MV-4-11 (cell line): ENCODE data around the gene CYP39A1.
"Not testable (repeated sequence)": the region's sequence is repeated elsewhere in the genome, so short reads cannot be mapped to it uniquely, and the experiment has no call there.

ENCODE experiments used
- DNase-seq: peaks from one replicate; lab custom pipeline; 2025; lab: John Stamatoyannopoulos, UW

Gene CYP39A1

DNA sequence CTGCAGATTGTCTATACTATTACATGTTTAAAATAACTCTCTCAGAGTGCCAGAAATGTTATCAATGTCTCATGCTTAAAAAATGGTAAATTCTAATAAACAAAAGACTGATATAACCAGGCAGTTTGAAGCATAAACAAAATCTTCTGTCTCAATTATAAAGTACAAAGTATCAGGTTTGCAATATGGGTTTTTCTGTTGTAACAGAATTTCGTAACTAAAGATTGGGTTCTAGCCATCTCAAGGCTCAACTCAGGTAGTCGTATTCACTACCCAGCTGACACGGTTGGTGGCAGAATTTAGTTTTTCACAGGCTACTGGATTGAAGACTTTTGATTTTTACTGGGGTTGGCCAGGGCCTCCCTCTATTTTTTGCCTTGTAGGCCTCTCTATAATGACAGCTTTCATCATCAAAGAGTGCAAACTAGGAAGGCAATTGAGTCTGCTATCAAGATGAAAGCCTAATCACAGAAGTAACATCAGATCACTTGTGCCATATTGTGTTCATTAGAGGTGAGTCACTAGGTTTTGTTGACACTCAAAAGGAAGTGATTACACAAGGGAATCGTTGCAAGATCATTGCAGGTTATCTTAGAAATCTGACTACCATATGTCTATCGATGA, 3.6 kb downstream of the CYP39A1 start:
- no peak for DNase-seq

DNA sequence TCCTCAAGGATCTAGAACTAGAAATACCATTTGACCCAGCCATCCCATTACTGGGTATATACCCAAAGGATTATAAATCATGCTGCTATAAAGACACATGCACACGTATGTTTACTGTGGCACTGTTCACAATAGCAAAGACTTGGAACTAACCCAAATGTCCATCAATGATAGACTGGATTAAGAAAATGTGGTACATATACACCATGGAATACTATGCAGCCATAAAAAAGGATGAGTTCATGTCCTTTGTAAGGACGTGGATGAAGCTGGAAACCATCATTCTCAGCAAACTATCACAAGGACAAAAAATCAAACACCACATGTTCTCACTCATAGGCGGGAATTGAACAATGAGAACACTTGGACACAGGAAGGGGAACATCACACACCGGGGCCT, 4.5 kb downstream of the CYP39A1 start:
- not testable (repeated sequence) for DNase-seq

DNA sequence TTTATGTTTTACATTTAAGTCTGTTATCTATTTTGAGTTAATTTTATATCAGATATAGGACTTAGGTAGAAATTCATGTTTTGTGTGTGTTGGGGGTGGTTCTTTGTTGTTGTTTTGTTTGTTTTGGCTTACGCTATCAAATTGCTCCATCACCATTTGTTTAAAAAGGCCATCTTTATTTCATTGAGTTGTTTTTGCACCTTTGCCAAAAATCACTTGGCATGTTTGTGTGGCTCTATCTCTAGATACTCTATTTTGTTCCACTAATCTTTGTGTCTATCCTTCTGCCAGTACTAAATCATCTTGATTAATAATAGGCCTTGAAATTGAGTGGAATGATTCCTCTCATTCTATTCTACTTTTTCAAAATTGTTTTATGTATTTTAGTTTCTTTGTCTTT, 7.4 kb downstream of the CYP39A1 start:
- no peak for DNase-seq

DNA sequence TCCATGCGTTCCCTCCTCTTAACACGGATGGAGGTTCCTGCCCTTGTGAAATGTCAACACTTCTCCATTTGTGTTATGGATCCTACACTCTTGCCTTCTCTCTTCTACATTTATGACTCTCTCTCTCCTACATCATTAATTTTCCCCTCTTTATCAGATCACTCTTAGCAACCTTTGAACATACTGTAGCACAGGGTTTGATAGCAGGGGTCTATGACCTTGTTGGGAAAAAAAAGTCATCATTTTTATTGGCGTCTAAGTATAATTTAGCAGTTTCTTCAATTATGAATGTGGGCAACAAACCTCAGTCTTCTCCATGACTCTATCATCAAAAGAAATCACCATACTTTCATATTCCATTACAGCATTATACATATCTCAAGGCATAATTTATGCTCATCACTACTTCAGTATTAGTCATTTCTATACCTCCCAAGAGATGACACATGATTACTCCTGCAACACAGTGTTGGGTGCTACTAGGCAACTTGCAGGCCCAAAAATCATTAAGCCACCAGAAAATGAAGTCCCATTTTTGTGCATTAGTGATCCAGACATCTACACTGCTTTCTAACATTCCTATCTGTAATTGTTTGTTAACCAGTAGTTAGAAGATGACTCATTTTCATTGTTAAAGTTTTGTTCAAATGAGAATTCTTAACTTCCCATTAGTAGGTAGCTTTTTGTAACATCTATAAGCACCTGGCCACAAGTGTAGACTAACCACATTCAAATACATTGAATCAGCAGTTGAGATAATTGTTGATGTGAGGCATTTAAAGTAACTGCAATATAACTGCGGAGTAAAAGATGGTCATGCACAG, 9.5 kb downstream of the CYP39A1 start:
- DNase-seq = no peak

DNA sequence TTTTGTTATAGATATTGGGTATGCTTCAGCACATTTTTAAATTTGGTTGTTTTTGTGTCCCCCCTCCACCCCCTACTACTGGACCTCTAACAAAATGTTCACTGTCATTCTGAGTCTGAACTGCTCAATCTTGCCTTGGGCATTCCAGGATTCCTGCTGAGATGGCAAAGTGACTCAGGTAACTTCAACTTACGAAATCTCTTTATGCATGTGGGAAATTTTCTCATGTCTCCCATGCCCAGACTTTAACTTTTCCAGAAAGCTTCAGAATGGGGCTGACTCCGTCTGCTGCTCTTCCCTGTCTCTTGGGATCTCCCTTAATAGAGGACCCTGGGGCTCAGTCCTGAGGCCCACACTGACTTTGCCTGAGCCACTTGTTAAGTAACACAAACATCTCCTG, 14.0 kb downstream of the CYP39A1 start:
- DNase-seq = no peak

DNA sequence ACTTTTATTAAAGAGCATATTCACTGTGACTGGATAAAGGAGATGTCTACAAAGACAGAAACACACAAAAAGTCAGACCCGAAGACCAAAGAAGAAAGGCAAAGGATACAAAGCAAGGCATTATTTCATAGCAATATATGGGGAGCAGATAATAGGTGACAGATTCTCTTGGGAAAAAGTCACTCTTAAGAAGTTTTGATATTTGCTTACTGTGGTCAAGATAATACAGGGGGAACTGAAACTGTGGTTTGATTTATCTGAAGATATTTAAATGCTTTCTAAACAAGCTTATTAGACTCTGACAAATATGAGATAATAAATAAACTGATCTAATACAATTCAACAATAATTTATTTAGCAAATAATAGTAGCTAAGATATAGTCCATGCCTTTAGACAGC, 14.7 kb downstream of the CYP39A1 start:
- no peak for DNase-seq

DNA sequence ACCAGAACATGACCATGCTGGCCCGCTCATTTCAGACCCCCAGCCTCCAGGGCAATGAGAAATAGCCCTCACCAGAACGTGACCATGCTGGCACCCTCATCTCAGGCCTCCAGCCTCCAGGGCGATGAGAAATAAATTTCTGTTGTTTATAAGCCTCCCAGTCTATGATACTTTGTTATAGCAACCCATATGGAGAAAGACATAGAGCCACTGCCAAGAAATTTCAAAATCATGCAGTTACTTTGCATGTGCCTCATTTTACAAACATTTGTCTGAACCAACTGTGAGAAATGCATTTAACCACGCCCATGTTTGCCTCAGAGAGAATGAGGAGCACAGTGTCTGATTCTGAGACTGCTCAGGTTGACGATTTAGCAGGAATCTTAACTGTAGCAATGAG, 15.5 kb downstream of the CYP39A1 start:
- no peak for DNase-seq

DNA sequence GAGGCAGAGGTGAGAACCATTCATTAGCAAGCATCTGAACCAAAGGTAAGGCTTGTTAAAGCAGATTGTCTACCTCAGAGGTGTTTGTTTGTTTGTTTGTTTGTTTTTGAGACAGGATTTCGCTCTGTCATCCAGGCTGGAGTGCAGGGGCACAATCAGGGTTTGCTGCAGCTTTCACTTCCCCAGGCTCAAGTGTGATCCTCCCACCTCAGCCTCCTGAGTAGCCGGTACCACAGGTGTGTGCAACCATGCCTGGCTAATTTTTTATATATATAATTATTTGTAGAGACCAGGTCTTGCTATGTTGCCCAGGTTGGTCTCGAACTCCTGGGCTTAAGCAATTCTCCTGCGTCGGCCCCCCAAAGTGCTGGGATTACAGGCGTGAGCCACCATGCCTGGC, 17.2 kb downstream of the CYP39A1 start:
- no peak for DNase-seq

DNA sequence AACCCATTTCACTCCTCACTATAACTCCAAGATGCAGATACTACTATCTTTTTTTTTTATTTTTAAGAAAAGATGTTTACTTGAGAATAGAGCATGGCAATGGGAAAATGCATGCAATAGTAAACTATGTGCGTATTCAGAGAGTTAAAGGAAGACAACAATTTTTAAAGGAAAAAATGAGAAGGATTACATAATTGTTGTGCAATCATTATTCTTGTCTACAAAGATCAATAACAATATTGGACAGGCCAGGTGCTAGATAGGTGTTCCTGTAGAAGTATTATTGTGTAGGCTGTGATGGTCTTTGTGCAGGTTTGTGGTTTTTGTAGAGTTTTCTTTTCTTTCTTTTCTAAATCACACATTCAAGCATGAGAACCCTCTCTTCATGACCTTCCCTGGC, 20.6 kb downstream of the CYP39A1 start:
- DNase-seq = no peak

DNA sequence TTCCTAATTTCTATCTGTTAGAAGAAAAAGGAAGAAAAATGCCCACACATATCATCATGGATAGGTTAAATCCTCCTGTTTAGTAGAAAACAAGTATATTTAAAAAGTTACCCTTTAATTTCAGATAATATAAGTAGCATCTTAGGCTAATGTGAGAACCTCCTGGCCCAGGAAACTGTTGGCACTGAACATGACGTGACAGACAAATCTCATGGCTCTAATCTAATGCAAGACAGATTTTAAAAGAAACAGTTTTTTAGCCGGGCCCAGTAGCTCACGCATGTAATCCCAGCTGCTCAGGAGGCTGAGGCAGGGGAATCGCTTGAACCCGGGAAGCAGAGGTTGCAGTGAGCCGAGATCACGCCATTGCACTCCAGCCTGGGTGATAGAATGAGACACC, 22.9 kb downstream of the CYP39A1 start:
- no peak for DNase-seq

DNA sequence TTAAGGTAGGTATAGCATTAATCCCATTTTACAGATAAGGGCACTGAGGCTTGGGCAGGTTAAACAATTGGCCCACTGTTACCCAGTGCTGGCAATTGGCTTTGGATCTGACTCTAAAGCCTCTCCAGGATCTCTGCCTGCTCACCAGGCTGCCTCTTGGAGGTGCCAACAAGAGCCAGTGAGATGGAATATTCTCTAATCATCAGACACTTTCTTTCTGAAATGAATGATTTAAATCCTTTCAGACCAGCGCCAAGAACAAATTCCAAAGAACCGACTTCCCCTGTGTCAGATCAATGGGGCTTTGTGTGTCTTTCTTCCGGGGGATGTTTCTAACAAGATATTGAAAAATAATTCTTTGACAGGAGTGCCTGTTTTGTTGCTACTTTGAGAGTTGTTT, 23.6 kb downstream of the CYP39A1 start:
- no peak for DNase-seq

DNA sequence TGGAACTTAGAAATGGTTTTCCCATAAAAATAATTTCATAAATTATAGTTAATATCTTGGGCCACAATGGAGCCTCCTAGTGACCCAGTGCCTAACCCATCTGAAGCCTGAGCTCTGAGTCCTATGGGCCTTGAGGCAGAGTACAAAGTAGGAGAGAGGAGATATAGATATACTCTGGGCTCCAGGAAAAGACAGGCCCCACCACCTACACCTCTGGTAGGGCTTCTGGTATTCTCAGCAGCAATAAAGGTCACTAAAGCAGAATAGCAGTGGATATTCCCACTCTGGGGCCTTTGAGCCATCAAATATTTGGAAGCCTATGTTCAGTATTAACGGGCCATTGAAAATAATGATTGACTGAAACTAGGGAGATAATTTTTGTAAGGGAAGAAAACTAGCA, 24.1 kb downstream of the CYP39A1 start:
- DNase-seq = no peak

DNA sequence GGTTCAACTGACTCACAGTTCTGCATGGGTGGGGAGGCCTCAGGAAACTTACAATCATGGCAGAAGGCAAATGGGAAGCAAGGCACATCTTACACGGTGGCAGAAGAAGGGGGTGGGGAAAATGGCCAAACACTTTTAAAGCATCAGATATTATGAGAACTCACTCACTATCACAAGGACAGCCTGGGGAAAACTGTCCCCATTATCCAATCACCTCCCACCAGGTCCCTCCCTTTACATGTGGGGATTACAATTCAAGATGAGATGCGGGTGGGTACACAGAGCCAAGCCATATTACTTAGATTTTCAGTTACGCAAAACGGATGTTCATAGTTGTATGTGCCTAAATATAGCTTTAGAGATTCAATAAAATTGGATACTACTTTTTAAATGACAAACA, 25.6 kb downstream of the CYP39A1 start:
- DNase-seq = no peak

DNA sequence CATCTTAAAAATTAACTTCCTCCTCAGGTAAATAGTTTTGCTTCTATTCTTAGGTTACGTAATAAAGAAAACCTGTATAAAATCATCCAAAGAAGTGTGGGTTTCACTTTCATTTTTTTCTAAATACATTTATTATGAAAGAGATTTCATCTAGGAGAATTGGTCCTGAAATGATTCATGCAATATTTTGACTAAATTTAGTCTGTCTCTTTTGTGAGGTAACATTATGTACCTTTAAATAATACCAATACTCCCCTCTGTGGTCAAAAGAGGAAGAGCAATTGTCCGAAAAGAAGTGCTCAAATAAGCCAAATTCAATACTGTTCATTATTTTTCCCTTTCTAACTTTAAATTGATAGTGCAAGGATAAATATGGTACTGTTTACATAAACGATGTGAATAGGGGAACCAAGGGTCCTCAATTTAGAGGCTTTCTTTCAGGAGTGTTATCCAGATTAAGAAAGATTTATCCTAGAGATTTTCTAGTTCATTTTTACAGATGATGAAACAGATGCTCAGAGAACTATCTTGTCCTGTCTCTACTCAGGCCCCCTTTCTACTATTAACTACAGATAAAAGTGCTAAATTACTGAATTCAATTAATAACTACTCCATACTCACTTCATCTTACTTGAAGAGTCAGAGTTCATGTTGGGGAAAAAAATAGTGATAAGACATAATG, 26.2 kb downstream of the CYP39A1 start:
- peak; percentile 28 for DNase-seq

DNA sequence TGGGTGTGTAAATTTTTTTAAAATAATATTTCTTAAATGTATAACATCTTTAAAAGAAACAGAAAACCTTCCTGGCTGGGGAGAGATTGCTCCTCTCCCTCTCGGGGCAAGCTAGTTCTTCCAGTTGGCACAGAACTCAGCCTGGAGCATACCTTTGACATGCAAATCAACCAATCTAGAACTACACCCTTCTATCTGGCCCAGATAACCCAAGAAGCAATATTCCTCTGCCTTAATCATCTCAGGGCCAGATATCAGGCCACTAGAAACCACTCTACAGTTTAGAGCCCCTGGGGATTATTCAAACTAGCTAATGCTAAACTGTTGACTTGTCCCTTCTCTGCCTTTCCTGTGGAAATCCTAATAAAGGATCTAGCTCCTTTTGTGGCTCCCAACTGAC, 33.9 kb downstream of the CYP39A1 start:
- no peak for DNase-seq

DNA sequence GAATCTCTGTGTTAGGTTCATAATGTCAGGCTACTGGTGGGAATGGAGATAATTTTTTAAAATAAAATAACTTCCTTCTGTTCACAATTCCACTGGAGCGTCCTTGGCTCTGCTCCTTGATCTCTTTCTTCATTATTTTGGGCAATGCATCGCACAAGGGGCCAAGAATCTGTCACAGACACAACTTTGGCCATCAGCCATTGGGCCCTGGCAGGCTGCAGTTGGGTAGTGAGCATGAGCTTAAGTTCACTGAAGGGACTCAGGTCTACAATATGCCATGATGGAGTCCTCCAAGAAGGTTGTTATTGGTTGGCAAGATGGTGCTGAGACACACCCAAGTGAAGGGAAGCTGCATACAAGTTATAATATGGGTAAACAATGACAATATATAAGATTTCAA, 40.0 kb downstream of the CYP39A1 start:
- DNase-seq = no peak

DNA sequence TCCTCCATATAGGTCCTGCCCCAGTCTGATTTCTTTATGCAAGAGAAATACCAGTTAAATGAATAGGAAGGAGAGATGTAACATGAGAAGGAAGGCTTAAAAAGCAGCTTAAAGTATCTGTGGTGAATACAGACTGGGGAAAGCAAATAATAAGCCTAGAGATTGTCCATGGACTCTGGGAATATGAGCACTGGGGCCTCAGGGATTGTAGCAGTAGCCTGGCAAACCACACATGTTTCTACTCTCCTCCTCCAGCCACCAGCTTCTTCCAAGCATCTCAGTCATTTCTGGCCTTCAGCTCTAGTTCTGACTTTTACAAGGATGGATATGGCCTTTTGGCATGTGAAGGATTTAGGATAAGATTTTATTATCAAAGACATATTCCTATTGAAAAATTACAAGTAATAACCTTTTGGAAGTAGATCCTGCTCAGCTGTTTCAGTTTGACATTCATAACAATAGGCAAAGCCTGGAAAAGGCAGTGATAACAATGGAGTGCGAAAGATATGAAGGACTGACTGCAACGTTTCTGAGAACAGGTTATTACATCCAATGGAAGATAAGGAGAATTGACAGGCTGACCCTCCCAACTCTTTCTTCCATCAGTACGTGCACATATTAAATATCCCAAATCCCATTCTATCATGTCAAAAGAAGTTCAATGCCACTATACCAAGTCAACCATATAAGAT, 41.6 kb downstream of the CYP39A1 start:
- no peak for DNase-seq

DNA sequence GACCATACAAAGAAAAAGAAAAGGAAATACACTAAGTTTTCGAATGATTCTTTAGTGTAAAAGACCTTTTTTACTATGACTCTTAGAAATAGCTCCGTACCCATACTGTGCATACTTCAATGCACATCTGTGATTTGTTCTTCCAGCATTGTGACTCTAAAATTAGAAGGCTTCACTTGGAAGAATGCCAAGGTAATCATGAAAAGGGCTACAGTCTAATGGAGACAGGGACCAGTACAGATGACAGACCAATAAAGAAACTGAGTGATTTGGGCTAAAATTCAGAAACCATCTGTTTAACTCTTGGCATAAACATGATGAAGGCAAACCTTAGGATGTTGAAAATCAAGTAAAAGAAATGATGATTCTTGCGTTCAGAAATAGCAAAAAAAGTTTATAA, 46.3 kb downstream of the CYP39A1 start:
- no peak for DNase-seq

DNA sequence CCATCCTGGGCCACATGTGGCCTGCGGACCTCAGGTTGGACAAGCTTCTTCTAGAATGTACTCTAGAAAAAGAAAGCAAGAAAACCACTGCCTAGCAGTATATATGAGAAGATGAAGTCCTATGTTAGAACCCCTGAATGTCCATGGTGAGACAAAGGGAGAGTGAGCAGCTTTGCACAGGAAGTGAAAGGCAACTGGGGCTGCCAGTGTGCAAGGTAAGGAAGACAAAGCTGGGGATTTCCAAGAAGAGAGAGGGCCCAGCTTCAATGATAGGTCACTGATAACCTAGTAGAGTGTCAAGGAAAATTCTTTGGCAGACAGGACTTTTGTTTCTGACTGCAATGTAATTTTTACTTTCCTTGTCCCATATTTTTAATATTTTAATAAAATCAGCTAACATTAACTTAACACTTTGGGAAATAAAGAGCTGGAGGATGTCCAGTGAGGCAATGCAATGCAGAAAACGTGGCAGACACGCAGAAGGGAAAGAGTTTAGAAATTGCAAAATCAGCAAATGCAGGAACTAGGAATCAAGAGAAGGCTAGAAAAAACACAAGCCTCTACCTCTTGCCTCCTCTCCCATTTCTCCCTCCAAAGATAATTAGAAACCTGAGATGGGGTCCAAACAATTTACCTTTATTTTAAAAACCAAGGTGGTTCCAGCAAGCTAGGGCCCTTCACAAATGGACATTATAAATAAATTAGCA, 47.4 kb downstream of the CYP39A1 start:
- DNase-seq = no peak

DNA sequence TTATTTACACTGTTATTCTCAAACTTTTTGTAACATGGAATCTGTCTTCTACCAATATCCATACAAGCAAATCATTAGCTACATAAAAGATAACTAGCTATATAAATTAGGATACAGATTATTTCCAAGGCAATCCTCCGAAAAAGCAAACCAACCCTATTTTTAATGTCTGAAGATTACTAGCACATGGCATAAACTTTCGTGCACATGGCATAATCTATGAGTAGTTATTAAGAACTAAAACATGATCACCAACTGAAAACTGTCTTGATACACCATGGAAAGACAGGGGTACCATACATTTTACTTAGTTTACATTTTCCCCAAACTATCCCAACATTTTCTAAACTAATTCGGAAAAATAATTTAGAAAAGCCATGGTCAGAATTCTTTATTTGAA, 54.4 kb downstream of the CYP39A1 start:
- DNase-seq = no peak

DNA sequence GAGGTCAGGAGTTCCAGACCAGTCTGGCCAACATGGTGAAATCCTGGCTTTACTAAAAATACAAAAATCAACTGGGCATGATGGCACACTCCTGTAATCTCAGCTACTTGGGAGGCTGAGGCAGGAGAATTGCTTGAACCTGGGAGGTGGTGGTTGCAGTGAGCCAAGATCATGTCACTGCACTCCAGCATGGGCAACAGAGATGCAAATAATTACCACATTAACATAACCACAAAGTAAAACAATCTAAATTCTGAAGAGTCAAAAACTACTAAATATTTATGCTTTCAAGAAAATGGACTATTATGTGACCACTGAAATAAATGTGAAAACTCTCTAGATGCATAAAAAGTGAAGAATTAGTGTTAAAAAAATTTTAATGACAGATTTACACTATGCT, 59.9 kb downstream of the CYP39A1 start:
- no peak for DNase-seq

DNA sequence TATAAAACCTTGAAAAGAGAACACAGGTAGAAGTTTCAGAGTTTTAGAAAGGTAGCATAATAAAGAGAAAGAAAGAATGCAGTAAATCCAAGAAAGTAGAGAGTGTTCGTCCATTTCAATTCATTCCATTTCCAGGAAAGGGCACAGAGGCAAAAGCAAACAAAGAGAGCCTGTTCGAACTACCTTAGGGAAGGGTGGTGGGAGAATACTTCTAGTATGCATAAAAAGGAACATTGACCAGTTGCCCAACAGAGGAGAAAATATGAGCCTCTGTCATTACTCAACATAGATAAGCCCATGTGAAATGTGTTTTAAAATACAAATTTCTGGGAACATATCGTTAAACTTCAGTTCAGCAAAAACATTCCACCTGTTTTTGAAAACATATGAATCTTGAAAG, 60.6 kb downstream of the CYP39A1 start:
- no peak for DNase-seq
